Measurements from ENCODE around the gene SCUBE1. TPM values are rescaled to one million over a fixed set of nuclear protein-coding genes. Genes with fewer than 3 reads are reported as not detected.

Gene SCUBE1
- polyA plus RNA-seq, 1 of the 3 experiments (the other 2 are of a cell fraction) = 0.56 TPM

DNA sequence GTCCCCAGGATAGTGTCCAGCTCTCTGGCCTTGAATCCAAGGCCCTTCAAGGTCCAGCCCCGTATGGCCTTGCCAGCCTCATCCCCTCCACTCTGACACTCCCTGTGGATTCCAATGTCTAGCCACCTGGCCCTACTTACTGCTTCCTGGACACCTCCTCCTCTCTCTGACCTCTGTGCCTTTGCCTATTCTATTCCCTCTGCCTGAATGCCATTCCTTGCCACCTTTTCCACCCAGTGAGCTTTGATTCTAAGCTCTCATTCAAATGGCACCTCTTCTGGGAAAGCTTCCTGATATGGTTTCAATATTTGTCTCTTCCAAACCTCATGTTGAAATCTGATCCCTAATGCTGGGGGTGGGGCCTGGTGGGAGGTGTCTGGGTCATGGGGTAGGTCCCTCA, 124.4 kb downstream of the SCUBE1 start:
- no peak overlapping the region for H3K9ac ChIP-seq
- ChIA-PET CTCF (interaction anchor here (0.6 to 2.2 kb wide), 2 partner anchors 13 to 518 kb away, joined by 3 to 5 read pairs; no protein-coding TSS in a partner anchor), POLR2A (no interaction called here)
- no peak overlapping the region for H3K4me2 ChIP-seq
- H3K9me3 ChIP-seq = no peaks in the 10 kb centered on the region
- H3K27ac ChIP-seq (ENCODE audit: low read depth in 2 of 2, low read length in 1 of 2) = no peak overlapping the region
- H3K79me2 ChIP-seq (ENCODE audit: insufficient read depth) = no peaks in the 10 kb centered on the region
- WGBS (ENCODE audit: low lambda C conversion rate) = 75% methylated on average over 1 of the region's 1 CpG
- TF ChIP-seq RFX5 (IDR thresholded peaks at IDR 0.05; ENCODE audit: low read length) (no peak), NFIC (IDR thresholded peaks at IDR 0.05; ENCODE audit: borderline replicate concordance) (no peak), RCOR1 (IDR thresholded peaks at IDR 0.05; ENCODE audit: low read length) (no peak), SMC3 (IDR thresholded peaks at IDR 0.05; ENCODE audit: low read depth, low read length) (no peak), TEAD4 (IDR thresholded peaks at IDR 0.05; ENCODE audit: borderline replicate concordance, insufficient read depth) (no peak), TCF12 (IDR thresholded peaks at IDR 0.05) (no peak), FOXM1 (IDR thresholded peaks at IDR 0.05; ENCODE audit: low read depth) (no peak), EP300 (IDR thresholded peaks at IDR 0.05; ENCODE audit: borderline replicate concordance in 1 of 2, low read depth in 1 of 2, low read length in 1 of 2) (no peak), RAD21 (IDR thresholded peaks at IDR 0.05; ENCODE audit: low read length) (no peak)
- TF ChIP-seq, protein P1, sequence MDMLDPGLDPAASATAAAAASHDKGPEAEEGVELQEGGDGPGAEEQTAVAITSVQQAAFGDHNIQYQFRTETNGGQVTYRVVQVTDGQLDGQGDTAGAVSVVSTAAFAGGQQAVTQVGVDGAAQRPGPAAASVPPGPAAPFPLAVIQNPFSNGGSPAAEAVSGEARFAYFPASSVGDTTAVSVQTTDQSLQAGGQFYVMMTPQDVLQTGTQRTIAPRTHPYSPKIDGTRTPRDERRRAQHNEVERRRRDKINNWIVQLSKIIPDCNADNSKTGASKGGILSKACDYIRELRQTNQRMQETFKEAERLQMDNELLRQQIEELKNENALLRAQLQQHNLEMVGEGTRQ (IDR thresholded peaks at IDR 0.05; ENCODE audit: borderline replicate concordance, low read depth, low read length) = no peak
- TF ChIP-seq, protein P2, sequence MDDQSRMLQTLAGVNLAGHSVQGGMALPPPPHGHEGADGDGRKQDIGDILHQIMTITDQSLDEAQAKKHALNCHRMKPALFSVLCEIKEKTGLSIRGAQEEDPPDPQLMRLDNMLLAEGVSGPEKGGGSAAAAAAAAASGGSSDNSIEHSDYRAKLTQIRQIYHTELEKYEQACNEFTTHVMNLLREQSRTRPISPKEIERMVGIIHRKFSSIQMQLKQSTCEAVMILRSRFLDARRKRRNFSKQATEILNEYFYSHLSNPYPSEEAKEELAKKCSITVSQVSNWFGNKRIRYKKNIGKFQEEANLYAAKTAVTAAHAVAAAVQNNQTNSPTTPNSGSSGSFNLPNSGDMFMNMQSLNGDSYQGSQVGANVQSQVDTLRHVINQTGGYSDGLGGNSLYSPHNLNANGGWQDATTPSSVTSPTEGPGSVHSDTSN (IDR thresholded peaks at IDR 0.05) = no peak
- TF ChIP-seq, protein P3, sequence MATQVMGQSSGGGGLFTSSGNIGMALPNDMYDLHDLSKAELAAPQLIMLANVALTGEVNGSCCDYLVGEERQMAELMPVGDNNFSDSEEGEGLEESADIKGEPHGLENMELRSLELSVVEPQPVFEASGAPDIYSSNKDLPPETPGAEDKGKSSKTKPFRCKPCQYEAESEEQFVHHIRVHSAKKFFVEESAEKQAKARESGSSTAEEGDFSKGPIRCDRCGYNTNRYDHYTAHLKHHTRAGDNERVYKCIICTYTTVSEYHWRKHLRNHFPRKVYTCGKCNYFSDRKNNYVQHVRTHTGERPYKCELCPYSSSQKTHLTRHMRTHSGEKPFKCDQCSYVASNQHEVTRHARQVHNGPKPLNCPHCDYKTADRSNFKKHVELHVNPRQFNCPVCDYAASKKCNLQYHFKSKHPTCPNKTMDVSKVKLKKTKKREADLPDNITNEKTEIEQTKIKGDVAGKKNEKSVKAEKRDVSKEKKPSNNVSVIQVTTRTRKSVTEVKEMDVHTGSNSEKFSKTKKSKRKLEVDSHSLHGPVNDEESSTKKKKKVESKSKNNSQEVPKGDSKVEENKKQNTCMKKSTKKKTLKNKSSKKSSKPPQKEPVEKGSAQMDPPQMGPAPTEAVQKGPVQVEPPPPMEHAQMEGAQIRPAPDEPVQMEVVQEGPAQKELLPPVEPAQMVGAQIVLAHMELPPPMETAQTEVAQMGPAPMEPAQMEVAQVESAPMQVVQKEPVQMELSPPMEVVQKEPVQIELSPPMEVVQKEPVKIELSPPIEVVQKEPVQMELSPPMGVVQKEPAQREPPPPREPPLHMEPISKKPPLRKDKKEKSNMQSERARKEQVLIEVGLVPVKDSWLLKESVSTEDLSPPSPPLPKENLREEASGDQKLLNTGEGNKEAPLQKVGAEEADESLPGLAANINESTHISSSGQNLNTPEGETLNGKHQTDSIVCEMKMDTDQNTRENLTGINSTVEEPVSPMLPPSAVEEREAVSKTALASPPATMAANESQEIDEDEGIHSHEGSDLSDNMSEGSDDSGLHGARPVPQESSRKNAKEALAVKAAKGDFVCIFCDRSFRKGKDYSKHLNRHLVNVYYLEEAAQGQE (IDR thresholded peaks at IDR 0.05; ENCODE audit: low read depth, low read length) = no peak
- H3F3A ChIP-seq (replicated peaks; ENCODE audit: insufficient read depth) = no peaks in the 10 kb centered on the region
- no peaks in the 10 kb centered on the region for H3K36me3 ChIP-seq (replicated peaks in 1 of 2; ENCODE audit: control insufficient read depth in 1 of 2, insufficient read depth in 2 of 2, low read length in 1 of 2)
- no peaks in the 10 kb centered on the region for H4K20me1 ChIP-seq (ENCODE audit: insufficient read depth)
- no peaks in the 10 kb centered on the region for H3K27me3 ChIP-seq (ENCODE audit: insufficient read depth)
- no peaks in the 10 kb centered on the region for H3K9me2 ChIP-seq
- no peak for DNase-seq
- H3K4me3 ChIP-seq (ENCODE audit: low read depth in 2 of 2, low read length in 1 of 2) = no peak overlapping the region
- no peak overlapping the region for H2AFZ ChIP-seq (ENCODE audit: low read depth)
- peaks cover 0 to 5% of the 10 kb centered on the region in 2 experiments; a peak in 1 of 4 replicates for H3K4me1 ChIP-seq (ENCODE audit: control insufficient read depth in 1 of 2, insufficient read depth in 2 of 2, low read depth in 1 of 2, low read length in 1 of 2)

Measured in SK-N-SH (cell line).